ENCODE measurements around the gene MLN.

The MLN gene

GRCh38 chr6:33813990-33814985 lies 10.5 kb upstream of the MLN start:
- DNase-seq (ENCODE audit: low read depth), result no peak

GRCh38 chr6:33813246-33813904 lies 9.6 kb upstream of the MLN start:
- no peak for DNase-seq (ENCODE audit: low read depth)

- no peak for DNase-seq (ENCODE audit: low read depth)
Observed at GRCh38 chr6:33812669-33813068, 8.9 kb upstream of the MLN start.

- DNase-seq (ENCODE audit: low read depth), result no peak
Observed at GRCh38 chr6:33809594-33809993, 5.8 kb upstream of the MLN start.

- no peak for DNase-seq (ENCODE audit: low read depth)
Observed at GRCh38 chr6:33808641-33809180, 4.9 kb upstream of the MLN start.

- no peak for DNase-seq (ENCODE audit: low read depth)
Observed at GRCh38 chr6:33807606-33808005, 3.8 kb upstream of the MLN start.

GRCh38 chr6:33806841-33807240 lies 3.0 kb upstream of the MLN start:
- no peak for DNase-seq (ENCODE audit: low read depth)

- DNase-seq (ENCODE audit: low read depth), result no peak
Observed at GRCh38 chr6:33802186-33802958, 1.4 kb downstream of the MLN start.

- no peak for DNase-seq (ENCODE audit: low read depth)
Observed at GRCh38 chr6:33801611-33802010, 2.2 kb downstream of the MLN start.

GRCh38 chr6:33800248-33800969 lies 3.4 kb downstream of the MLN start:
- no peak for DNase-seq (ENCODE audit: low read depth)

- no peak for DNase-seq (ENCODE audit: low read depth)
Observed at GRCh38 chr6:33799454-33800113, 4.2 kb downstream of the MLN start.

- DNase-seq (ENCODE audit: low read depth), result no peak
Observed at GRCh38 chr6:33798343-33798848, 5.4 kb downstream of the MLN start.

GRCh38 chr6:33797626-33798342 lies 6.0 kb downstream of the MLN start:
- DNase-seq (ENCODE audit: low read depth), result no peak

GRCh38 chr6:33794910-33795623 lies 8.7 kb downstream of the MLN start:
- DNase-seq (ENCODE audit: low read depth), result no peak

- DNase-seq (ENCODE audit: low read depth), result no peak
Observed at GRCh38 chr6:33792981-33793380, 10.8 kb downstream of the MLN start.

GRCh38 chr6:33791620-33792019 lies 12.2 kb downstream of the MLN start:
- DNase-seq (ENCODE audit: low read depth), result no peak

- no peak for DNase-seq (ENCODE audit: low read depth)
Observed at GRCh38 chr6:33790910-33791309, 12.9 kb downstream of the MLN start.

GRCh38 chr6:33790379-33790778 lies 13.4 kb downstream of the MLN start:
- no peak for DNase-seq (ENCODE audit: low read depth)

- DNase-seq (ENCODE audit: low read depth), result no peak
Observed at GRCh38 chr6:33789550-33789895, 14.3 kb downstream of the MLN start.
